Measurements from ENCODE around the gene NEU3. TPM values are rescaled to one million over a fixed set of nuclear protein-coding genes. Genes with fewer than 3 reads are reported as not detected.
A peak's percentile ranks its signal among the peaks of the same experiment; 100 is the strongest.

The NEU3 gene
- total RNA-seq, 1 donor from 2014 or later = 9.7 TPM

DNA sequence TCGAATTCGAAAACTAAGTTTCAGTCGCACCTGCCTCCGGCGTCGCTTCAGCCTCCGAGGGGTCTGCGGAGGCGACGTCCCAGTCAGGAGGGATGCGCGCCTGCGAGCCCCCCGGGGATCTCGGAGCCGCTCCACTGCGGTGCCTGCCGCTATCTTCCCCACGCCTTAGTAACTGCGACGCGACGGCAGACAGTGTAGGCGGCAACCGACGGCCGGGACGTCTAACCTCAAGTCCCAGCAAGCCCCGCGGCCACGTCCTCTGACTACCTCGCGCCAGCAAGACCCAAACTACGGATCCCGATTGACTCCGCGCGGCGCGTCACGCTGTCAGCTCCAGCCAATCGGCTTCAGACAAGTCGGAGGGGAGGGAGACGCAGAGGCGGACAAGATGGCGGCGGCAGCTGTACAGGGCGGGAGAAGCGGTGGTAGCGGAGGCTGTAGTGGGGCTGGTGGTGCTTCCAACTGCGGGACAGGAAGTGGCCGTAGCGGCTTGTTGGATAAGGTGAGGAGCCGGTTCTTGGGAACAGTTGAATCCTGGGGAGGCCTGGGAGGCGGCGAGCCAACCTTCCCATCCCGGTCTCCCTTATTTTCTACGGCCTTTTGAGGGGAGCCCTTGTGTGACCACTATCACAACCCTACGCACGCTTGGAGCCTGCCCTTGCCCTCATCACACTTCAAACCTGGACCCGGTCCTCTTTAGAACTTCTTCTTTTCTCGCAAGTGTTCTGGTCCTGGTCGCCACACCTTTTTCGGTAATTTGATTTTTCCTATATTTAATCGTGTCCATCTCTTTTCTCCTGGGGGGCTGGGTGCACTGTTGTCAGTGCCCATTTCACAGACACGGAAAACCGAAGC, 39.6 kb upstream of the NEU3 start, which contains the start of the genes SPCS2 and XRRA1:
TSS of gene SPCS2 (plus strand) at position 369 of the 855 bp plus-strand sequence. CDS start at position 389, 20 bp downstream.
TSS of gene XRRA1 (minus strand) at position 194 of the 855 bp plus-strand sequence. CDS start 8,213 bp downstream, outside the sequence.
- Histone ChIP-seq H3K36me3 (ENCODE audit: insufficient read depth, low read length) (peaks cover 7% of the 10 kb centered on the region), H3K4me1 (ENCODE audit: insufficient read depth, low read length) (peaks cover 10% of the 10 kb centered on the region), H2AFZ (ENCODE audit: low read depth, low read length) (peak within 1 kb of the TSS; percentile 89), H3K27ac (ENCODE audit: low read depth, low read length) (peak within 1 kb of the TSS; percentile 97), H4K20me1 (ENCODE audit: insufficient read depth, low read length) (peaks cover 36% of the 10 kb centered on the region), H3K9ac (ENCODE audit: low read length) (peak within 1 kb of the TSS; percentile 99), H3K27me3 (ENCODE audit: insufficient read depth, low read length) (no peaks in the 10 kb centered on the region), H3K4me2 (ENCODE audit: low read length) (peak within 1 kb of the TSS; percentile 95), H3K79me2 (ENCODE audit: insufficient read depth, low read length) (peaks cover 57% of the 10 kb centered on the region), H3K4me3 (ENCODE audit: insufficient read depth, low read depth, low read length) (peak within 1 kb of the TSS; percentile 98), H3K9me3 (ENCODE audit: insufficient read depth, low read depth, low read length) (no peaks in the 10 kb centered on the region)
- no peaks in the 10 kb centered on the region for H3K27me3 Mint-ChIP-seq (ENCODE audit: low read depth, unreplicated experiment)
- no peaks in the 10 kb centered on the region for H3K36me3 Mint-ChIP-seq (ENCODE audit: low read depth, unreplicated experiment)
- H3K4me1 Mint-ChIP-seq (ENCODE audit: low read depth, unreplicated experiment) = peaks cover 6% of the 10 kb centered on the region
- FAIRE-seq (peak; percentile 59), DNase-seq (ENCODE audit: low read depth) (peak; percentile 98)
- H3K9me3 Mint-ChIP-seq (ENCODE audit: unreplicated experiment) = no peaks in the 10 kb centered on the region
- H3K4me3 Mint-ChIP-seq (ENCODE audit: unreplicated experiment) = peak within 1 kb of the TSS; percentile 100
- TF ChIP-seq, protein P1, sequence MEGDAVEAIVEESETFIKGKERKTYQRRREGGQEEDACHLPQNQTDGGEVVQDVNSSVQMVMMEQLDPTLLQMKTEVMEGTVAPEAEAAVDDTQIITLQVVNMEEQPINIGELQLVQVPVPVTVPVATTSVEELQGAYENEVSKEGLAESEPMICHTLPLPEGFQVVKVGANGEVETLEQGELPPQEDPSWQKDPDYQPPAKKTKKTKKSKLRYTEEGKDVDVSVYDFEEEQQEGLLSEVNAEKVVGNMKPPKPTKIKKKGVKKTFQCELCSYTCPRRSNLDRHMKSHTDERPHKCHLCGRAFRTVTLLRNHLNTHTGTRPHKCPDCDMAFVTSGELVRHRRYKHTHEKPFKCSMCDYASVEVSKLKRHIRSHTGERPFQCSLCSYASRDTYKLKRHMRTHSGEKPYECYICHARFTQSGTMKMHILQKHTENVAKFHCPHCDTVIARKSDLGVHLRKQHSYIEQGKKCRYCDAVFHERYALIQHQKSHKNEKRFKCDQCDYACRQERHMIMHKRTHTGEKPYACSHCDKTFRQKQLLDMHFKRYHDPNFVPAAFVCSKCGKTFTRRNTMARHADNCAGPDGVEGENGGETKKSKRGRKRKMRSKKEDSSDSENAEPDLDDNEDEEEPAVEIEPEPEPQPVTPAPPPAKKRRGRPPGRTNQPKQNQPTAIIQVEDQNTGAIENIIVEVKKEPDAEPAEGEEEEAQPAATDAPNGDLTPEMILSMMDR (IDR thresholded peaks at IDR 0.05; ENCODE audit: insufficient read depth, low read depth, low read length) = no peak
- no peak for TF ChIP-seq EZH2 (IDR thresholded peaks at IDR 0.05; ENCODE audit: insufficient read depth, low read length)
- peak within 1 kb of the TSS; percentile 98 for H3K27ac Mint-ChIP-seq (ENCODE audit: unreplicated experiment)

DNA sequence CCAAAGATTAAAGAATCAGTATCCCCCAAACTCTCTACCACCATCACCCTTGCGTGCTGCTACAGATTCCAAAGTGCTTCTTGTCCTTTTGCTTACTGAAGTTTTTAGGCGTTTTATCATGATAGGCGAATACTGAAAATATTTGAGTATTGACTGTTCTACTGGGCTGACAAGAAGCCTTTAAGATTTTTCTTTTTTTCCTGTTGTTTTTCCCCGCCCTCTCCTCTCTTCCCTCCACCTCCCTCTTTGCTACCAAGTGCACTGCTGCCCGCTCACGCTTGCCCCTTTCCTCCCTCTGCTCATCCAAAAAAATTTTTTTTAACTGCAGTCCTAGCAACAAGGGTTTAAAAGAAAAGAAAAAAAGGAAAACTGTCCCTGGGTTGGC, 39.0 kb upstream of the NEU3 start:
- no peak for FAIRE-seq
- peak overlapping the region; percentile 98 for H3K4me3 ChIP-seq (ENCODE audit: insufficient read depth, low read depth, low read length)
- peak; percentile 41 for DNase-seq (ENCODE audit: low read depth)
- H3K4me2 ChIP-seq (ENCODE audit: low read length) = peak overlapping the region; percentile 95
- peaks cover 64% of the 10 kb centered on the region for H3K79me2 ChIP-seq (ENCODE audit: insufficient read depth, low read length)
- H3K27me3 ChIP-seq (ENCODE audit: insufficient read depth, low read length) = no peaks in the 10 kb centered on the region
- TF ChIP-seq, protein P1 (IDR thresholded peaks at IDR 0.05; ENCODE audit: insufficient read depth, low read depth, low read length) = no peak
- H3K4me1 Mint-ChIP-seq (ENCODE audit: low read depth, unreplicated experiment) = peaks cover 6% of the 10 kb centered on the region
- peaks cover 7% of the 10 kb centered on the region for H3K36me3 ChIP-seq (ENCODE audit: insufficient read depth, low read length)
- H3K4me3 Mint-ChIP-seq (ENCODE audit: unreplicated experiment) = peak overlapping the region; percentile 100
- no peaks in the 10 kb centered on the region for H3K9me3 ChIP-seq (ENCODE audit: insufficient read depth, low read depth, low read length)
- peak overlapping the region; percentile 99 for H3K9ac ChIP-seq (ENCODE audit: low read length)
- peak overlapping the region; percentile 97 for H3K27ac ChIP-seq (ENCODE audit: low read depth, low read length)
- H3K9me3 Mint-ChIP-seq (ENCODE audit: unreplicated experiment) = no peaks in the 10 kb centered on the region
- H2AFZ ChIP-seq (ENCODE audit: low read depth, low read length) = peak overlapping the region; percentile 61
- peaks cover 42% of the 10 kb centered on the region for H4K20me1 ChIP-seq (ENCODE audit: insufficient read depth, low read length)
- no peaks in the 10 kb centered on the region for H3K36me3 Mint-ChIP-seq (ENCODE audit: low read depth, unreplicated experiment)
- no peaks in the 10 kb centered on the region for H3K27me3 Mint-ChIP-seq (ENCODE audit: low read depth, unreplicated experiment)
- peak overlapping the region; percentile 98 for H3K27ac Mint-ChIP-seq (ENCODE audit: unreplicated experiment)
- H3K4me1 ChIP-seq (ENCODE audit: insufficient read depth, low read length) = peaks cover 9% of the 10 kb centered on the region

Data from astrocyte (in vitro differentiated cells and primary cell).